Prostate gland (tissue), 2 donors: ENCODE measurements around the gene BANF1.

Experiments
- POLR2A ChIP-seq: fragments of 450-650 bp; IDR thresholded peaks from one replicate; pipeline ENCODE4 v1.6.1; 2016; ENCODE audit warnings: antibody characterized with exemption, mild to moderate bottlenecking
- TF ChIP-seq, protein P1 (sequence below), 4 experiments: fragments of 200-600 bp in 2 of 4; fragments of 450-650 bp in 2 of 4; sonication (generic) in 2 of 4; IDR thresholded peaks; 1 replicate in 3 of 4; 2 replicates in 1 of 4; pipeline ENCODE4 v1.5.1; 2016 to 2019; ENCODE audit warnings: antibody characterized with exemption in 4 of 4, mild to moderate bottlenecking in 2 of 4, moderate library complexity in 2 of 4

DNA sequence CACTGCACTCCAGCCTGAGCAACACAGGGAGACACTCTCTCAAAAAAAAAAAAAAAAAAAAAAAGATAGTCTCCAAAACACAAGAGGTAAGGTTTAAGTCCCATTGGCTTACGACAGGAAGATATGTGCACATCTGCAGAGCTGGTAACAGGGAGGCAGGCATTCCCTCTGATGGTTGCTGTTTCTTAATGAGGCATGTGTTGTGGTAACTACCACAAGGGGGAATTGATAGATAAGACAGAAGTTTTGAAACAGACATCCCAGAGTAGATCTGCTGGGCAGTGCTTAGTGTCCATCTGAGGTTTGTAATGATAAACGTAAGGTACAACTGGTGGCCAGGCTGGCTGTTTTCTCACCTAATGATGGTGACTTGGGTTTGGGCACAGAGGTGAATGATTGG, 5.0 kb upstream of the BANF1 start:
- no peak for TF ChIP-seq POLR2A
- TF ChIP-seq, protein P1, sequence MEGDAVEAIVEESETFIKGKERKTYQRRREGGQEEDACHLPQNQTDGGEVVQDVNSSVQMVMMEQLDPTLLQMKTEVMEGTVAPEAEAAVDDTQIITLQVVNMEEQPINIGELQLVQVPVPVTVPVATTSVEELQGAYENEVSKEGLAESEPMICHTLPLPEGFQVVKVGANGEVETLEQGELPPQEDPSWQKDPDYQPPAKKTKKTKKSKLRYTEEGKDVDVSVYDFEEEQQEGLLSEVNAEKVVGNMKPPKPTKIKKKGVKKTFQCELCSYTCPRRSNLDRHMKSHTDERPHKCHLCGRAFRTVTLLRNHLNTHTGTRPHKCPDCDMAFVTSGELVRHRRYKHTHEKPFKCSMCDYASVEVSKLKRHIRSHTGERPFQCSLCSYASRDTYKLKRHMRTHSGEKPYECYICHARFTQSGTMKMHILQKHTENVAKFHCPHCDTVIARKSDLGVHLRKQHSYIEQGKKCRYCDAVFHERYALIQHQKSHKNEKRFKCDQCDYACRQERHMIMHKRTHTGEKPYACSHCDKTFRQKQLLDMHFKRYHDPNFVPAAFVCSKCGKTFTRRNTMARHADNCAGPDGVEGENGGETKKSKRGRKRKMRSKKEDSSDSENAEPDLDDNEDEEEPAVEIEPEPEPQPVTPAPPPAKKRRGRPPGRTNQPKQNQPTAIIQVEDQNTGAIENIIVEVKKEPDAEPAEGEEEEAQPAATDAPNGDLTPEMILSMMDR (IDR thresholded peaks at IDR 0.05), result no peak
